CD4-positive, alpha-beta memory T cell (primary cell): ENCODE results near the gene MTUS2. TPM values are rescaled to one million over a fixed set of nuclear protein-coding genes. Genes with fewer than 3 reads are reported as not detected.
A peak's percentile ranks its signal among the peaks of the same experiment; 100 is the strongest.

Experiments used
- CTCF ChIA-PET: fragments of 350-600 bp; sonication (Branson Sonifier 250); formaldehyde crosslinking; loops from one replicate; lab custom pipeline; 2021; ENCODE audit warnings: inconsistent platforms; ENCODE audit not compliant: partially characterized antibody; lab: Charles Lee
- POLR2A ChIA-PET: fragments of 350-600 bp; sonication (Branson Sonifier 250); formaldehyde crosslinking; loops from one replicate; lab custom pipeline; 2021; ENCODE audit not compliant: partially characterized antibody; lab: Charles Lee
- DNase-seq, 5 donors: peaks; one replicate each; pipeline versions ENCODE4 v3.0.0 to v3.0.0-alpha.2; 2020 to 2022; ENCODE audit warnings: mixed read lengths in 1 of 5
- H3K27ac ChIP-seq: one replicate; pipeline ENCODE4 v1.7.0; 2013; ENCODE audit warnings: low read depth, low read length
- H3K27me3 ChIP-seq: 2 replicates; pipeline ENCODE4 v1.7.0; 2013; ENCODE audit warnings: mild to moderate bottlenecking, low read length, moderate library complexity; ENCODE audit not compliant: insufficient read depth
- H3K36me3 ChIP-seq: 2 replicates; pipeline ENCODE4 v1.7.0; 2013; ENCODE audit warnings: mild to moderate bottlenecking, low read length, moderate library complexity; ENCODE audit not compliant: insufficient read depth
- H3K4me1 ChIP-seq: 2 replicates; pipeline ENCODE4 v1.7.0; 2013; ENCODE audit warnings: mild to moderate bottlenecking, low read length, moderate library complexity; ENCODE audit not compliant: insufficient read depth
- H3K4me3 ChIP-seq, 2 donors: one replicate each; pipeline ENCODE4 v1.7.0; 2013; ENCODE audit warnings: low read length in 2 of 2, mild to moderate bottlenecking in 1 of 2
- H3K9me3 ChIP-seq, 2 donors: one replicate each; pipeline ENCODE4 v1.7.0; 2013; ENCODE audit warnings: low read length in 2 of 2, control low read depth in 1 of 2; ENCODE audit not compliant: control insufficient read depth in 1 of 2
- H3K27ac Mint-ChIP-seq, 7 donors: one replicate each; pipeline ENCODE4 v1.8.0; 2020 to 2021; ENCODE audit warnings: mixed read lengths in 7 of 7, mild to moderate bottlenecking in 6 of 7, inconsistent platforms in 3 of 7, moderate library complexity in 3 of 7
- H3K27me3 Mint-ChIP-seq, 2 donors: one replicate each; pipeline ENCODE4 v1.8.0; 2020 to 2021; ENCODE audit warnings: mixed read lengths in 2 of 2
- H3K36me3 Mint-ChIP-seq, 2 donors: one replicate each; pipeline ENCODE4 v1.8.0; 2020 to 2021; ENCODE audit warnings: mixed read lengths in 2 of 2, inconsistent platforms in 1 of 2, mild to moderate bottlenecking in 1 of 2
- H3K4me1 Mint-ChIP-seq, 4 donors: one replicate each; pipeline ENCODE4 v1.8.0; 2020 to 2021; ENCODE audit warnings: mixed read lengths in 4 of 4, mild to moderate bottlenecking in 1 of 4
- H3K4me3 Mint-ChIP-seq, 8 donors: one replicate each; pipeline ENCODE4 v1.8.0; 2020 to 2021; ENCODE audit warnings: mixed read lengths in 8 of 8, mild to moderate bottlenecking in 7 of 8, moderate library complexity in 6 of 8, inconsistent platforms in 3 of 8
- H3K9me3 Mint-ChIP-seq, 8 donors: one replicate each; pipeline ENCODE4 v1.8.0; 2020 to 2021; ENCODE audit warnings: mixed read lengths in 8 of 8, mild to moderate bottlenecking in 5 of 8, inconsistent platforms in 3 of 8, moderate library complexity in 1 of 8
- intact Hi-C: fragments of 100-400 bp; cut with micrococcal nuclease; formaldehyde crosslinking; loops from one replicate; pipeline ENCODE4 v1.15.1; 2023
- polyA plus RNA-seq, 2 donors: library from polyadenylated mRNA; unstranded; fragments of 300-500 nt; fragmentation: Illumina TruSeq; gene quantifications; one replicate each; pipeline ENCODE4 v1.2.3, GENCODE V29; 2021
- total RNA-seq, 2 experiments: library from RNA; stranded (reverse); gene quantifications; one replicate each; pipeline ENCODE4 v1.2.3, GENCODE V29; 2021

MTUS2 gene
- total and polyA plus RNA-seq, 4 experiments from 2014 or later = 0.12 to 1.1 (median 0.60) TPM

- H3K27ac ChIP-seq = no peak overlapping the region
- no peaks in the 10 kb centered on the region for H3K4me1 ChIP-seq
- no peaks in the 10 kb centered on the region for H3K9me3 ChIP-seq
- H3K27me3 Mint-ChIP-seq = no peaks in the 10 kb centered on the region
- peak overlapping the region in 1 of 7 donors; percentile 12 for H3K27ac Mint-ChIP-seq
- H3K4me3 ChIP-seq = no peak overlapping the region
- CTCF ChIA-PET = interaction anchor here (0.6 to 1.7 kb wide), 2 partner anchors 17 to 19 kb away, joined by 3 to 4 read pairs; no protein-coding TSS in a partner anchor
- POLR2A ChIA-PET = no interaction called here
- H3K9me3 Mint-ChIP-seq = no peaks in the 10 kb centered on the region
- intact Hi-C loops = no loop called here
- H3K36me3 Mint-ChIP-seq = peaks cover 59 to 80% of the 10 kb centered on the region in 2 donors
- H3K4me3 Mint-ChIP-seq = no peak overlapping the region
- H3K36me3 ChIP-seq = peaks cover 32% of the 10 kb centered on the region
- no peaks in the 10 kb centered on the region for H3K27me3 ChIP-seq
- peaks cover 0 to 3% (median 0%) of the 10 kb centered on the region in 4 donors for H3K4me1 Mint-ChIP-seq
- DNase-seq = no peak
These were observed 705.6 kb downstream of the MTUS2 start for GRCh38 chr13:29525757-29526156.

DNA sequence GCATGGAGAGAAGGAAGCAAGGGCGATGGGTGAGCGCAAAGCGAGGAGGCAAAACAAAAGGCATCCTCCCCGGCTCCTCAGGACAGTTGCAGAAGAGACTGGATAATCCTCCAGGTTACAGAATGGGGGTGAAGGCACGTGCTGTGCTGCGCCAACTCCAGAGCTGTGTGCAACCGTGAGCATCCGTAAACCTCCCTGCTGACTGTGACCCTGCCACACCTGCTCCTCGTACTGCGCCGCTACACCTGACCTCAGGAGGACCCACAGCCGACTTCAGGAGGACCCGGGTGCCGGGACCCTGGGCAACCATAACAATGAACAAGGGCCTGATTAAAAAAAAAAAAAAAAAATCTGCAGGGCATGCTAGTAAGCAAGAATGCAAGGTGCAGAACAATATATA is 706.6 kb downstream of the MTUS2 start:
- CTCF ChIA-PET = interaction anchor here (1.7 kb wide), 1 partner anchor 20 kb away, joined by 4 read pairs; no protein-coding TSS in a partner anchor
- H3K27ac ChIP-seq = no peak overlapping the region
- no peaks in the 10 kb centered on the region for H3K4me1 ChIP-seq
- Mint-ChIP-seq H3K9me3 (no peaks in the 10 kb centered on the region), H3K4me1 (peaks cover 0 to 3% (median 0%) of the 10 kb centered on the region in 4 donors), H3K27ac (no peak overlapping the region), H3K4me3 (no peak overlapping the region), H3K27me3 (no peaks in the 10 kb centered on the region), H3K36me3 (peaks cover 54 to 75% of the 10 kb centered on the region in 2 donors)
- POLR2A ChIA-PET = no interaction called here
- intact Hi-C loops = no loop called here
- no peaks in the 10 kb centered on the region for H3K9me3 ChIP-seq
- DNase-seq = no peak
- H3K27me3 ChIP-seq = no peaks in the 10 kb centered on the region
- H3K4me3 ChIP-seq = no peak overlapping the region
- peaks cover 36% of the 10 kb centered on the region for H3K36me3 ChIP-seq

DNA sequence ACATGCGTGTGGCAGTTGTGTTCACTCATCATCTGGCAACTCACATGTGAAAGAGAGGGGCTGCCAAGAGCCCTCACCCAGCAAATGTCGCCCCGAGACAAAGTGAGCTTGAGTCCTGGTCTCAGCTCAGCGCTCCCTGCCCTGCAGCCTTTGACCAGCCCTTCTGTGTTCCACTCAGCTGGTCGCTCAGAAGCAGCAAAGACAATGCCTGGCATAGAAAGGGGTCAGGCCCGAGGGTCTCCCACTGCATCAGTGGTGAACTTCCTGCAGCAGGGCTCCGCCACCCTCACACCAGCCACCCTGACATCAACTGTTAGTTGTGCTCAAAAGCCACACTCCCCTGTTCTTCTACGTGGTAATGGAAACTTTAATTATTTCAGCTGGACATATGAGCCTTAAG is 707.4 kb downstream of the MTUS2 start:
- intact Hi-C loops = no loop called here
- ChIA-PET POLR2A (no interaction called here), CTCF (no interaction called here)
- DNase-seq = no peak
- Mint-ChIP-seq H3K36me3 (peaks cover 51 to 74% of the 10 kb centered on the region in 2 donors), H3K4me1 (peaks cover 0 to 3% (median 0%) of the 10 kb centered on the region in 4 donors), H3K4me3 (no peak overlapping the region), H3K9me3 (no peaks in the 10 kb centered on the region), H3K27ac (no peak overlapping the region), H3K27me3 (no peaks in the 10 kb centered on the region)
- Histone ChIP-seq H3K4me3 (no peak overlapping the region), H3K36me3 (peaks cover 34% of the 10 kb centered on the region), H3K27me3 (no peaks in the 10 kb centered on the region), H3K4me1 (no peaks in the 10 kb centered on the region), H3K9me3 (no peaks in the 10 kb centered on the region), H3K27ac (no peak overlapping the region)

GRCh38 chr13:29527916-29528315 is 707.8 kb downstream of the MTUS2 start:
- Histone ChIP-seq H3K4me3 (no peak overlapping the region), H3K27me3 (no peaks in the 10 kb centered on the region), H3K9me3 (no peaks in the 10 kb centered on the region), H3K36me3 (peaks cover 34% of the 10 kb centered on the region), H3K4me1 (no peaks in the 10 kb centered on the region), H3K27ac (no peak overlapping the region)
- H3K9me3 Mint-ChIP-seq = no peaks in the 10 kb centered on the region
- ChIA-PET POLR2A (no interaction called here), CTCF (interaction anchor here (1.4 kb wide), 1 partner anchor 20 kb away, joined by 5 read pairs; no protein-coding TSS in a partner anchor)
- H3K36me3 Mint-ChIP-seq = peaks cover 55 to 74% of the 10 kb centered on the region in 2 donors
- no peaks in the 10 kb centered on the region for H3K27me3 Mint-ChIP-seq
- H3K4me1 Mint-ChIP-seq = peaks cover 0 to 3% (median 0%) of the 10 kb centered on the region in 4 donors
- no peak overlapping the region for H3K4me3 Mint-ChIP-seq
- H3K27ac Mint-ChIP-seq = no peak overlapping the region
- intact Hi-C loops = no loop called here
- DNase-seq = no peak

DNA sequence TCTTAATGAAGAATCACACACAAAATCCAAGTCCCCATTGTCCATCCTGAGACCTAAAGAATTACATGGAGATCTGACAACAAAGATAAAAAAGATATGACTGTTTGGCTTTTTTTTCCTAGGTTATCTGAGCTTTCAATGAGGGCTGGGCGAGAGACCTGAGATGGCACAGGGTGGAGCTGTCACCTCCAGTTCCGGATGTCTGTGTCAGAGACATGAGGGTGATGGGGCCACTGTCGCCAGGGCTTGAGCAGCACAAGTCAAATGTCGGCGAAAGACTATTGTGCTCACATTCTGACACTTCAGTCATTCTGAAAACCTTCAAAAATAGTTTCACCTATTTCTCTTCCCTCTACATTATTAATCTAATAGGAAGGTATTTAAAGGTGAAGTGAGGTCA is 709.6 kb downstream of the MTUS2 start:
- POLR2A ChIA-PET = no interaction called here
- no peak for DNase-seq
- Mint-ChIP-seq H3K27me3 (no peaks in the 10 kb centered on the region), H3K36me3 (peaks cover 45 to 71% of the 10 kb centered on the region in 2 donors), H3K4me1 (peaks cover 0 to 3% (median 0%) of the 10 kb centered on the region in 4 donors), H3K4me3 (no peak overlapping the region), H3K9me3 (no peaks in the 10 kb centered on the region), H3K27ac (no peak overlapping the region)
- peaks cover 33% of the 10 kb centered on the region for H3K36me3 ChIP-seq
- H3K9me3 ChIP-seq = no peaks in the 10 kb centered on the region
- H3K4me3 ChIP-seq = no peak overlapping the region
- CTCF ChIA-PET = interaction anchor here (0.6 kb wide), 1 partner anchor 22 kb away, joined by 3 read pairs; no protein-coding TSS in a partner anchor
- intact Hi-C loops = no loop called here
- no peaks in the 10 kb centered on the region for H3K27me3 ChIP-seq
- H3K27ac ChIP-seq = no peak overlapping the region
- H3K4me1 ChIP-seq = no peaks in the 10 kb centered on the region

- no peak overlapping the region for H3K4me3 Mint-ChIP-seq
- peaks cover 36% of the 10 kb centered on the region for H3K36me3 ChIP-seq
- H3K4me1 Mint-ChIP-seq = peaks cover 0 to 3% (median 0%) of the 10 kb centered on the region in 4 donors
- peaks cover 45 to 69% of the 10 kb centered on the region in 2 donors for H3K36me3 Mint-ChIP-seq
- no peak overlapping the region for H3K27ac Mint-ChIP-seq
- ChIA-PET POLR2A (no interaction called here), CTCF (no interaction called here)
- no peak overlapping the region for H3K27ac ChIP-seq
- no peaks in the 10 kb centered on the region for H3K27me3 Mint-ChIP-seq
- no peaks in the 10 kb centered on the region for H3K9me3 Mint-ChIP-seq
- DNase-seq = no peak
- H3K4me1 ChIP-seq = no peaks in the 10 kb centered on the region
- H3K9me3 ChIP-seq = no peaks in the 10 kb centered on the region
- no peaks in the 10 kb centered on the region for H3K27me3 ChIP-seq
- intact Hi-C loops = no loop called here
- no peak overlapping the region for H3K4me3 ChIP-seq
These were observed 710.8 kb downstream of the MTUS2 start for GRCh38 chr13:29530901-29531300.

GRCh38 chr13:29532116-29532515 is 712.0 kb downstream of the MTUS2 start:
- no peaks in the 10 kb centered on the region for H3K4me1 ChIP-seq

More at GRCh38 chr13:29532116-29532515, 712.0 kb downstream of the MTUS2 start:
- Mint-ChIP-seq H3K4me1 (peaks cover 0 to 3% (median 0%) of the 10 kb centered on the region in 4 donors), H3K4me3 (no peak overlapping the region), H3K36me3 (peaks cover 41 to 67% of the 10 kb centered on the region in 2 donors), H3K27ac (no peak overlapping the region), H3K9me3 (no peaks in the 10 kb centered on the region), H3K27me3 (no peaks in the 10 kb centered on the region)
- intact Hi-C loops = no loop called here
- Histone ChIP-seq H3K9me3 (no peaks in the 10 kb centered on the region), H3K4me3 (no peak overlapping the region), H3K36me3 (peaks cover 36% of the 10 kb centered on the region), H3K27me3 (no peaks in the 10 kb centered on the region), H3K27ac (no peak overlapping the region)
- POLR2A ChIA-PET = no interaction called here
- CTCF ChIA-PET = interaction anchor here (1.3 kb wide), 1 partner anchor 33 kb away, joined by 4 read pairs; no protein-coding TSS in a partner anchor
- no peak for DNase-seq
